Ramos (cell line): Measurements from ENCODE around the gene SCAF1.
"Not testable (repeated sequence)": the region's sequence is repeated elsewhere in the genome, so short reads cannot be mapped to it uniquely, and the experiment has no call there.

ENCODE experiments used
- in situ Hi-C: fragments of 300-500 bp; cut with MboI; formaldehyde crosslinking; loops from one replicate; pipeline ENCODE4 v1.14.3; 2022; ENCODE audit warnings: low sequenced_read_pairs; ENCODE audit not compliant: unreplicated experiment

SCAF1 gene

GRCh38 chr19:49615861-49616260 is 26.1 kb upstream of the SCAF1 start:
- in situ Hi-C loops = no loop called here

DNA sequence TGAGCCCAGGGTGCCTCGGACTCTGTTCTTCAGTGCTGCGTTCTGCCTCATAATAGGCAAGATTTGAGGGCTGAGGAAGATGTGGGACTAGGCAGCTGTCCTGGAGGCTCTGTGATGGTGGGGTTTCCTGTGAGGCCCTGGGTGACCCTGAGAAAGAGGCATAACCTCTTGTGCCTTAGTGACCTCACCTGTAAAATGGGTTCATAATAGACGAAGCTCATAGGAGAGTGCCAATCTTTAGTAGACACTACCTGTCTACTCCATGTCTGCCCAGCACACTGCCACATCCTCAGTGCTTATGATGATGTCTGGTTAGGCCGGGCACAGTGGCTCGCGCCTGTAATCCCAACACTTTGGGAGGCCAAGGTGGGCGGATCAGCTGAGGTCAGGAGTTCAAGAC is 25.5 kb upstream of the SCAF1 start:
- in situ Hi-C loops = no loop called here

DNA sequence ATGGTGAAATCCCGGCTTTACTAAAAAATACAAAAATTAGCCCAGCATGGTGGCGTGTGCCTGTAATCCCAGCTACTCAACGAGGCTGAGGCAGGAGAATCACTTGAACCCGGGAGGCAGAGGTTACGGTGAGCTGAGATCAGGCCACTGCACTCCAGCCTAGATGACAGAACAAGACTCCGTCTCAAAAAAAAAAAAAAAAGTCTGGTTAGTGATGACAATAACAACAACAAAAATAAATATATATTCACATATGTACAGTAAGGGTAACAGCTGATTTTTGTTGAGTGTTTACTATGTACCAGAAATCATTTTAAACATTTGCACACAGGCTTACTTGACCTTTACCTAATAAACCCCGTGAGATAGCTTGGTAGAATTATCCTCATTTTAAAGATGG is 25.1 kb upstream of the SCAF1 start:
- in situ Hi-C loops = no loop called here

DNA sequence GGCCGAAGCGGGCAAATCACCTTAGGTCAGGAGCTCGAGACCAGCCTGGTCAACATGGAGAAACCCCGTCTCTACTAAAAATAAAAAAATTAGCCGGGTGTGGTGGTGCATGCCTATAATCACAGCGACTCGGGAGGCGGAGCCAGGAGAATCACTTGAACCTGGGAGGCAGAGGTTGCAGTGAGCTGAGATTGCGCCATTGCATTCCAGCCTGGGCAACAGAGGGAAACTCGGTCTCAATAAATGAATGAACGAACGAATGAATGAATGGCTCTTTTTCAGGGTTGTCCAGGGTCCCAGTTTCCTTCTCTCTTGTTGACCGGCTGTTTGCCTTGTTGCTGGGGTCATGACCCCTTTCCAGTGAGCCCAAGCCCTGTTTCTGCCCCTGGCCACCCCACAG is 24.1 kb upstream of the SCAF1 start:
- in situ Hi-C loops = not testable (repeated sequence)

- in situ Hi-C loops = no loop called here
Measured at GRCh38 chr19:49624967-49625910, 16.8 kb upstream of the SCAF1 start.

GRCh38 chr19:49626226-49626625 is 15.8 kb upstream of the SCAF1 start:
- in situ Hi-C loops = no loop called here

DNA sequence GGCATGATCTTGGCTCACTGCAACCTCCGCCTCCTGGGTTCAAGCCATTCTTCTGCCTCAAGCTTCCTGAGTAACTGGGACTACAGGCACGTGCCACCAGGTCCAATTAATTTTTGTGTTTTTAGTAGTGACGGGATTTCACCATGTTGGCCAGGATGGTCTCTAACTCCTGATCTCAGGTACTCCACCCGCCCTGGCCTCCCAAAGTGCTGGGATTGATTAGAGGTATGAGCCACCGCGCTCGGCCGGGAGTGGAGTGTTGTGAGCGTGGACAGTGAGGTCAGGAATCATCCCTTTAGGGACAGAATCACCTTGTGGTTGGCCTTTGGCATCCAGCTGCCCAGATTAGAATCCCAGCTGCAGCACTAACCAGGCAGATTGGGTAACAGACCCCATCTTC is 12.3 kb upstream of the SCAF1 start:
- in situ Hi-C loops = no loop called here

DNA sequence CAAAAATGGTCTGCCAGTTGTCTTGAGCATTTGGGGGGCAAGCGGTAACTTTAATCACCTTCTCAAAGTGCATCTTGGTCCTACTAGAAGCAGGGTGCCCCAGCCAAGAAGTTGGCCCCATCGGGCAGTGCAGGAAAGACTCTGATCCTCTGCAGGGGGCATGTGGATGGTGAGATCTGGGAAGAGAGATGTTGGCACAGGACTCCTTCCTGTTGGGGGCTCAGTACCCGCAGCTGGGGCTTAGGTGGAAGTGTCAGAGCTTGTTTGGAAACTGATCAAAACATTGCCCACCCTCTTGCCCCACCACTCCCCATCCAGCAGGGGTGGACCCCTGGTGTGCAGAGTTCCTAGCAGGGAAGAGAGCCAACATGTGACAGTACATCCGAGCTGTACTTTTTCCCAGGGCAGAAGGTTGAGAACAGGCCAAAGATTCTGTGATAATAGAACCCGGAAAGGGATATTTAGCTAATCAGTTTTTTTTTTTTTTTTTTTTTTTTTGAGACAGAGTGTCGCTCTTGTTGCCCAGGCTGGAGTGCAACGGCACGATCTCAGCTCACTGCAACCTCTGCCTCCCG is 10.9 kb upstream of the SCAF1 start:
- in situ Hi-C loops = no loop called here

DNA sequence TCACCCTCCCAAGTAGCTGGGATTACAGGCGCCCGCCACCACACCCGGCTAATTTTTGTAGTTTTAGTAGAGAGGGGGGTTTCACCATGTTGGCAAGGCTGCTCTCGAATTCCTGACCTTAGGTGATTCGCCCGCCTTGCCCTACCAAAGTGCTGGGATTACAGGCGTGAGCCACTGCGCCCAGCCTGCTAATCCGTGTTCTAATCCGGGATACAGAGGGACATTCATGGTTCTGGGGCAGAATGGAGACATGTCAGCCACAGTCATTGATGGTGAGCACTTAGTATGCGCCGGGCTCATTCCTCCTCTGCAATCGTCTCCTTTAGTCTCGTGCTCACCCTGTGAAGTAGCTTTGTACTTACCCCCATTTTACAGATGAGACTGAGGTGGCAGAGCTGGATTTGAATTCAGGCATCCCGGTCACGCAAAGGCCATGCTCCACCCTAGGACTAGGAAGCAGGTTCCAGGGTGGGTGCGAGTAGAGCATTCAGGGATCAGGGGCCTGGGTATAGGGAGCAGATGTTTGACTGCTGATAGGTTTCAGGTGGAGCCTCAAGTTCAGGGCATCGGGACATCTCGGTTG is 10.3 kb upstream of the SCAF1 start:
- in situ Hi-C loops = no loop called here

DNA sequence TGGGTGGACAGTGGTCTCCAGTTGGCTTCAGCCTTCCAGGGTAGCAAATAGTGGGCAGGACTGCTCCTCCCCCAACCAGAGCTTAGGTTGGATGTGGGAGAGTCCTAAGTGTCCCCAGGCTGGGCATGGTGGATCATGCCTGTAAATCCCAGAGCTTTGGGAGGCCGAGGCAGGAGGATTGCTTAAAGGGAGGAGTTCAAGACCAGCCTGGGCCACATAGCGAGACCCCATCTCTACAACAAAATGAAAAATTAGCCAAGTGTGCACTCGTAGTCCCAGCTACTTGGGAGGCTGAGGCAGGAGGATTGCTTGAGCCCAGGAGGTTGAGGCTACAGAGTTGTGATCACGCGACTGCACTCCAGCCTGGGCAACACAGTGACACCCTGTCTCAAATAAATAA is 9.4 kb upstream of the SCAF1 start:
- in situ Hi-C loops = no loop called here

DNA sequence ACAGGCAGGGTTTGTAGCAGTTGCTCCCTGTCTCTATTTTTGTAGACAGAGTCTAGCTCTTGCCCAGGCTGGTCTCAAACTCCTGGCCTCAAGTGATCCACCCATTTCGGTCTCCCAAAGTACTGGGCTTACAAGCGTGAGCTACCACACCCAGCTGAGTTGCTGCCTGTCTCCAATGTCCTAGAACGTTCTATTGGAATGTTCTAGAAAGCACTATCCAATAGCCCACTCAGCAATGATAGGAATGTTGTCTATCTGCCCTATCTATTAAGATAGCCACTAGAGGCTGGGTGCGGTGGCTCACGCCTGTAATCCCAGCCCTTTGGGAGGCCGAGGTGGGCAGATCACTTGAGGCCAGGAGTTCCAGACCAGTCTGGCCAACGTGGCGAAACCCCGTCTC is 8.7 kb upstream of the SCAF1 start:
- in situ Hi-C loops = not testable (repeated sequence)

DNA sequence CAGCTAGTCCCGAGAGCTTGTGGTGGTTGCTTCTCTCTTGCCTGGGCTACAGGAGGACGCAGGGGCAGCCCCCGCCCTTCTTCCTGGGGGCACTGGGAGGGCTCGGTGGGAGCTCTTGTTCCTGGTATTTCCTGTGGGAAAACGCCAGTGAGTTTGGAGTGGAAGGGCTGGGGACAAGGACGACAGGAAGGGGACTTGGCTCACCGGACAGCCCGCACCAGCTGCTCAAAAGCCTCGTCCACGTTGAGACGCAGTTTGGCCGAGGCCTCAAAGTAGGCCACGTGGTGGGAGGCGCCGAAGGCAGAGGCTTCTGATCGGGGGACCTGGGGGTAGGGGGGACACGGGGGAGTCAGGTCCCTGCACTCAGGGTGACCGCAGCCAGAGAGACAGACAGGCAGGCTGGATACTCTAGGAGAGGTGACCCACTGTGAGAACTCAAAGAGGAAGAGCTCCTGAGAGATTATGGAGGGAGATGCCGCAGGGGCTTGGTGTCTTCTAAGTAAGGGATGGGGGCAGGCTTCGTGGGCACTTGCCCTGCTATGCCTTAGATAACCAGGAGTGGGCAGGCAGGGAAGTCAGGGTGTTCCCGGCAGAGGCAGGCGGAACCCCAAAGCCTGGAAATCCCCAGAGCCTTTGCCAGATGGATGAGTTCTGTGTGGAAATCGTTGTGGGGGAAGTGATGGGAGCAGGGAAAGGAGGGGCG is 6.3 kb upstream of the SCAF1 start:
- in situ Hi-C loops = no loop called here

DNA sequence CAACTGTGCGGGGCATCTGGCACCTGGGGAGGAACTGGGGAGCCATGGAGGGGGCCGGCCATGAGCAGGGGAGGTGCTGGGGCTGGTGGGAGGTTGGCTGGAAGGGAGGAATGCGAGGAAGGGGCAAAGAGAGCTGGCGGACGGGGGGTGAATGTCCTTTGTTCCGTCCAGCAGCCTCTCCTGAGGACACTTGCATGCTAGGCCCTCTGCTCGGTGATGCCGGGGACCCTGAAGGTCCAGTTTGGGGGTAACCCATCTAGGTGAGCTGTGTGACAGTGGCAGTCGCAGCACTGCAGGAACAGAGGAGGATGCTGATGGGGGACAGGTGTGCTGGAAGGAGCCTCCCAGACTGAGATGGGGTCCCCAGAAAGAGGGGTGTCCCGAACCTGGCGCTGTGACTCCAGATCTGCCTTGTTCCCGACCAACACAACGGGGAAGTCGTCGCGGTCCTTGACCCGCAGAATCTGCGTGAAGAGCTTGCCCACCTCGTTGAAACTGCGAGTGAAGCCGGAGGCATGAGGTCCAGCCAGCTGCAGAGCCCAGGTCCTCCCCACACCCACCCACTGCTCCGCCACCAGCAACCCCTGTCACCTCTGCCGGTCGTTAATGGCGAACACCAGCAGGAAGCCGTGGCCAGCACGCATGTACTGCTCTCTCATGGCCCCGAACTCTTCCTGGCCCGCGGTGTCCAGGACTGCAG is 5.6 kb upstream of the SCAF1 start:
- in situ Hi-C loops = no loop called here

GRCh38 chr19:49637821-49638738 is 3.9 kb upstream of the SCAF1 start:
- in situ Hi-C loops = no loop called here

DNA sequence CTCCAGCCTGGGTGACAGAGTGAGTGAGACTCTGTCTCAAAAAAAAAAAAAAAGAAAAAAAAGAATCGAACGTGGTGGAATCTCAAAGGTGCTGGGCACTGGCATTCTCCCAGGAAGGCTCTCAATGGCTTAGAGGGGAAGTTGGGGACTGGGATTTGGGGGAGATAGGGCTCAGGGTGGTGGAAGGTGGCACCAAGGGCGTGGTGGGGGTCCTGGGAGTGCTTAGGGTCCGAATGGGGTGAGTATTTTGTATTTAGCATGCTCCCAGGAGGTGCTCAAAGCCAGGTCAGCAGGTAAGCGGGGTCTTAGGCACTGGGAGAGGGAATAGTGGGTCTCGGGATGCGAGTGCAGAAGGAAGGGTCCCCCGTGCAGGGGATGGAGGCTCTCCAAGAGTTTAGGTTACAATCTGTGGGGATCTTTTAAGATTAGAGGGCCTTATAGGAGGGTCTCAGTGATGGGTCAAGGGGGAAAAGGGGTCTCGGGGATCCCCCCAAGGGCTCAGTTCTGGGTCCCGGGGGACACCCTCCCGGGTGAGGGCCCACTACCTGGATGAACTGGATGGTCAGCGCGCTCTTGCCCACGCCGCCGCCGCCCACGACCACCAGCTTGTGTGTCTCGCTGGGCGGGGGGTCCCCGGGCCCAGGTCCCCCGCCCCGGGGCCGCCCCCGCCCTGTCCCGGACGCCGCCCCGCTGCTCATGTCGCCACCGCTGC is 2.5 kb upstream of the SCAF1 start:
- in situ Hi-C loops = no loop called here

GRCh38 chr19:49640113-49640898 is 1.7 kb upstream of the SCAF1 start, which contains the start of gene RRAS:
RRAS (minus strand) TSS chr19:49640143; CDS start chr19:49640098, 45 bp downstream.
- in situ Hi-C loops = no loop called here

- in situ Hi-C loops = no loop called here
Measured at GRCh38 chr19:49642492-49643035, 555 bp downstream of the SCAF1 start.
